T-helper 2 cell (primary cell): ENCODE measurements around the gene PMS2.
"Not testable (repeated sequence)": the region's sequence is repeated elsewhere in the genome, so short reads cannot be mapped to it uniquely, and the experiment has no call there.

ENCODE experiments used
- DNase-seq, 5 experiments: peaks; one replicate each; pipeline versions ENCODE4 v3.0.0 to v3.0.0-alpha.2; 2012 to 2022

Gene PMS2

DNA sequence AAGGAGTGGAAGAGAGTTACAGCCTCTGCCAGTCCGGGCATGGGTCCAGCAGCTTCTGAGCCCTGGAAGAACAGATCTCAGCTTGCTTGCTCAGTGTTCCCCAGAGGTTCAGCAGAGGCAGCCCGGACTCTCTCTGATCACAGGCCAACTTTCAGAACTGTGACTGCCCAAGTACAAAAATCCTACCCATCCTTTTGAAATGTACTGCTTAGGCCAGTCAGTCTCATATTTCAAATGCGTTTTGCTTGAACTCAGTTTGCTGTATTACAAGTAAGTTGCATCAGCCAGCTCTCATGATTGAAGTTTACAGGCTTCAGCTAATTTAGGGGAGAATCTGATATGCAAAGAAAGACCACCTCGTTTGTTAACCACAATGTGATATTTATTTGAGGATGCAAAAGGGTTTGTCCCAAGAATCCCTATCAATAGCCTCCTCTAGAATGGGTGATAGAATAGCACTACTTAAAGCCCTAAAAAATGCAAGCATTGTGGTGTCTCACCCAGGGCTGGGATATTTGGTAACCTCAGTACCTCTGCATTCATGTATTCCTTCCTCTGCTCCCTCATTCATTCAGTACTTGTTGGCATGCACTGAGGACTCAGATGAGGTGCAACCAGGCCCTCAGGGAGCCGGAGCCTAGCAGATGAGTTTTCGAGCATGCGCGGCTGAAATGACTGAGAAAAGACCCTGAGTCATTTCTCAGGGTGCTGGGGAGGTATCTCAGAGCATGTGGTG, 7.2 kb upstream of the PMS2 start:
- DNase-seq: peak in 1 of 5 experiments; percentile 57

DNA sequence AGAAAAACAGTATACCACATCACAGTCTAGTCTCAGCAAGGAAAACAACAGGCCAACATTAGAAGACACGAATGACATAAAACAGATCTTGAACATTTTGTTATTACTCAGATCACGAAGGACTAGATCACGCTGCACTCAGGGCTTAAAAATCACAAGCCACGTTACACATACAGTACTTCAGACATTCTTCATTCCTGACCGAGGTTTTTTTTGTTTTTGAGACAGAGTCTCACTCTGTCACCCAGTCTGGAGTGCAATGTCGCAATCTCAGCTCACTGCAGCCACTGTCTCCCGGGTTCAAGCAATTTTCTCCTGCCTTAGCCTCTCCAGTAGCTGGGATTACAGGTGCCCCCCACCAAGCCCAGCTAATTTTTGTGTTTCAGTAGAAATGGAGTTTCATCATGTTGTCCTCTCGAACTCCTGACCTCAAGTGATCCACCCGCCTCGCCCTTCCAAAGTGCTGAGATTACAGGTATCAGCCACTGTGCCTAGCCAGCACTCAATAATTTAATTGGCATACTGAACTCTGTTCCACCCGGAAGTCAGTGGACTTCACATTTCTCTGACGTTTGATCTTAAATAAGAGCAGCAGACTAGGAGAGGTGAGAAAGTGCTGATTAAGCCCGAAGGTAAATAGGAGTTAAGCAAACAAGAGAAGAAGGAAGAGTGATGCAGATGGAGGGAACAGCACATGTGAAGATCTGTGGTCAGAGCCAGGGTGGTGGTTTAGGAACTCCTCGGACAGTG, 3.7 kb upstream of the PMS2 start:
- peak in 1 of 5 experiments; percentile 60 for DNase-seq

DNA sequence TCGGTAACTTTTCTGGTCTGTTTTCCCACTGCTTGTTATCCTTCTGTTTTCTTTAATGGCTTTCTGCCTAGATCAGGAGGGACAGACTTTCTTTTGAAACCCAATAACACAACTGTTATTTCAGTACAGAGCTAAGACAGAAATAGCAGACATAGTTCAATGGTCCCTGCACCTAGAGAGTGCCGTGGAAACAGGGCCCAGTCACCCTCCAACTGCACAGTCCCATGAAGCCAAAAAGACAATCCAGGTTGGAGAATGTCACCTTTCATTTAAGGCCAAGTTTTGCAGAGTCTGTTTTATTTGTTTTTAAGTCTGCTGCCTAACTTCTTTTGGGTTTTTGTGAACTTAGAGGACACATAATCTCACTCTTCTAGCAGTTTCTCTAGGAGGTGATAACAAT, 2.7 kb upstream of the PMS2 start:
- DNase-seq: no peak

DNA sequence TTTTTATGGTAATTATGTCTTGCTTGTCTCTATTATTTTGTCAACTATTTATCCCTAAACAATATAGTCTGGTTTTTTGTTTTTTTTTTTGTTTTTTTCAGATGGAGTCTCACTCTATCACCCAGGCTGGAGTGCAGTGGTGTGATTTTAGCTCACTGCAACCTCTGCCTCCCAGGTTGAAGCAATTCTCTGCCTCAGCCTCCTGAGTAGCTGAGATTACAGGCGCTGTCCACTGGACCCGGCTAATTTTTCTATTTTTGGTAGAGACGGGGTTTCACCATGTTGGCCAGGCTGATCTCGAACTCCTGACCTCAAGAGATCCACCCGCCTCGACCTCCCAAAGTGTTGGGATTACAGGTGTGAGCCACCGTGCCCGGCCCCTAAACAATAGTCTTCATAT, 1.5 kb upstream of the PMS2 start:
- DNase-seq: not testable (repeated sequence)

DNA sequence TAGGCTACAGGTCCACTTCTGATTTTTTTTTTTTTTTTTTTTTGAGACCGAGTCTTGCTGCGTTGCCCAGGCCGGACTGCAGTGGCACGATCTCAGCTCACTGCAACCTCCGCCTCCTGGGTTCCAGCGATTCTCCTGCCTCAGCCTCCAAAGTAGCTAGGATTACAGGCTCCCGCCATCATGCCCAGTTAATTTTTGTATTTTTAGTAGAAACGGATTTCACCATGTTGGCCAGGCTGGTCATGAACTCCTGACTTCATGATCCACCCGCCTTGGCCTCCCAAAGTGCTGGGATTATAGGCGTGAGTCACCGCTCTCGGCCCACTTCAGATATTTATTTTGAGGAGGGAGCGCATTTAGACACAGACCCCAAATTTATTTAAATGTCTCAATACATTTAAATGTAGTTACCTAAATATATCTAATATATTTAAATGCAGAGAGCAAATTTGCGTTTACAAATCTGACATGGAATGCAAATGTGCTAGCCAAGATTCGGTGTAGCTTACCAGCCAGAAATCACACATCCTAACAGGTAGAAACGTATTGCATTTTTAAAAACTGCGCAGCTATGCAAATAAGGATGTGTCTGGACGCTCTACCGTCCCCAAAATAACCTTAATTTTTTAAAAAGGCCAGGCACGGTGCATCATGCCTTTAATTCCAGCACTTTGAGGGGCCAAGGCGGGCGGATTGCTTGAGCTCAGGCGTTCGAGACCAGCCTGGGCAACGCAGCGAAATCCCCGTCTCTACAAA, 836 bp downstream of the PMS2 start:
- not testable (repeated sequence) for DNase-seq

DNA sequence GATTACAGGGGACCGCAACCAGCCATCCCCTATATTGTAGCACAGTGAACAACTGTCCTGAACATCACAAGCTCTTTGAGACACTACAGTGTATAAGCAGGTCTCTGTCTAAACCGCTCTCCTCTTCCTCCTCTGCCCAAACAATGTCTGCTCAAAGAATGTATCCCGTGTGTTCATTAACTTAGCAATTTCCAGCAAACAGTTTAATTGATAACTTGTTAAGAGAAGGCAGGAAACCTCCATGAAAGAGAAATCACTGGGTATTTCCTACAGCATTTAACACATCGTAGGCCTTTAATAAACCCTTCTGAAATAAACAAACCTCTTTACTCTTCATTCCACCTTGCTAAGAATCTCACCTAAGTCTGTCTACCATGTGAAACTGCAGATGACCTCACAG, 1.5 kb downstream of the PMS2 start:
- no peak for DNase-seq

DNA sequence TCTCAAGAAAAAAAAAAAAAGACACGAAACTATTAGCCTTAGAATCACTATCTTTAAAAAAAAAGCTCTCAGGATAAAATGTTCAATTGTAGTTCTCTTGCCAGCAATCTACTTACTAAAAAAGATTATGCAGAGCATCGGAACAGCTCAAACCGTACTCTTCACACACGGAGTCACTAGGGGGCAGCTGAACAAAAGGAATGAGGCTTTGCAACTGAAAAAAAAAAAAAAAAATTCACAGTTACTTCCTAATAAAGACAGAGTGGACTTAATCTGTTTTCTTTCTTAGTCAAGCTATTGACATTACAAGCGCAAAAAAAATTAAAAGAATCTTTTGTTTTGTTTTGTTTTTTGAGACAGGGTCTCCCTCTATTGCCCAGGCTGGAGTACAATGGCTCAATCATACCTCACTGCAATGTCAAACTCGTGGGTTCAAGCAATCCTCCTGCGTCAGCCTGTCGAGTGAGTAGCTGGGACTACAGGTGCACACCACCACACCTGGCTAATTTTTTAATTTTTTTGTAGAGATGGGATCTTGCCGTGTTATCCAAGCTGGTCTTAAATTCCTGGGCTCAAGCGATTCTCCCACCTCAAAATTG, 11.5 kb downstream of the PMS2 start:
- DNase-seq: peak in 3 of 5 experiments; percentile 26 to 67 (median 29)

DNA sequence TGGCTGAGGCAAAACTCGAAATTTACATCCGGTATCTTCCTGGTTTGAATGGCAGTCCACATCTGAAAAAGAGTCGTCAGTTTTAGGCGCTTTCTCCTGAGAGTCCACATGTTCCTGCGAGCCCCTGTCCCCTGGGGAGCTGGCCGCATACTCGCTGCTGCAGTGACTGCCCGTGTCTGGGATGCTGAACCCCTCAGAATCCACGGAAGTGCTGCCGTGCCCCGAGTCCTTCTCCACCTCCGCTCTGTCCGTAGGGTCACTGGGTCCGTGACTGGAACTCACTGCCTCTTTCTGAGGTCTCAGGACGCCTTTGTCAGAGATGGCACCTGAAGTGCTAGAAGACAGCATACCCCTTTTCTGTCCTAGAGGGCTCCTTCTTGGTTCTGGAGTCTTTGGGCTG, 21.8 kb downstream of the PMS2 start:
- not testable (repeated sequence) for DNase-seq

DNA sequence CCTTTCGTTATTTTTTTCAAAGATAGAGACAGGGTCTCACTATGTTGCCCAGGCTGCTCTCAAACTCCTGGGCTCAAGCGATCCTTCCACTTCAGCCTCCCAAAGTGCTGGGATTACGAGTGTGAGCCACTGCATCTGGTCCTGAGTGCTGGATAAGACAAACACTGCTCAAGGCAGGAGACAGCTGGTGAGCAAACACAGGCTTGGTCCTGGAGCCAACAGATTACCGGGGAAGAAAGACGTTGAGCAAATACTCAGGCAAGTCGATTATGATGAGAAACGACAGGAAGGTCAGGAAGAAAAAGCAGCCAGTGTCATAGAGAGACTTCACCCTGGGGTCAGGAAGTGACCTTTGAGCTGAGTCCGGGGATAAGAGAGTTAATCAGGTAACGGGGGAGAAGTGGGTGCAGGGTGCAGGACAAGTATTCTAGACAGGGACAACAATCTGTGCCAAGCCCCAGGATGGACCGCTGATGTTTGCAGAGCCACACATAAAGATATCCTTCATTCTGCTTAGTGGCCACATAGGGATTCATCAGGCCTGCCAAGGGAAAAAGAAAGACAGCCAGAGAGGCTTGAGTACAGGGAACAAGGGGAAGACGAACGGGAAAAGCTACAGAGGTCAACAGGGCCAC, 29.1 kb downstream of the PMS2 start:
- not testable (repeated sequence) for DNase-seq

DNA sequence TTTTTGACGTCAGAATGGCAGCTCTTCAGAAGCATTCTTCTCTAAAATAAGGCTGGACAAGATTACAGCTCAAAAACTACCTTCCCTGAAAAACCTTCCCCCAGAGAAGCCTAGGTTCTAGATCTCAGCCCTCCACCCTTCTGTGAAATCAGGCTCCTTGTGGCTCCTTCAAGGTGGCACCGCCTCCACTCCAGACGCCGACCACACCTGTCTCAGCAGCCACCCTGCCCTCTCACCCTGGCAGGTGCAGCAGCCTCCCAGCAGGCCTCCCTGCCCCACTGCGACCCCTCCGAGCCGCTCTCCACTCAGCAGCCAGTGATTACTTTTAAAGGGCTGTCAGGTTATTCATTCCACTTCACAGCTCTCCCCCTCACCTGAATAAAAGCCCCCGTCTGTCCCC, 35.3 kb downstream of the PMS2 start:
- not testable (repeated sequence) for DNase-seq

DNA sequence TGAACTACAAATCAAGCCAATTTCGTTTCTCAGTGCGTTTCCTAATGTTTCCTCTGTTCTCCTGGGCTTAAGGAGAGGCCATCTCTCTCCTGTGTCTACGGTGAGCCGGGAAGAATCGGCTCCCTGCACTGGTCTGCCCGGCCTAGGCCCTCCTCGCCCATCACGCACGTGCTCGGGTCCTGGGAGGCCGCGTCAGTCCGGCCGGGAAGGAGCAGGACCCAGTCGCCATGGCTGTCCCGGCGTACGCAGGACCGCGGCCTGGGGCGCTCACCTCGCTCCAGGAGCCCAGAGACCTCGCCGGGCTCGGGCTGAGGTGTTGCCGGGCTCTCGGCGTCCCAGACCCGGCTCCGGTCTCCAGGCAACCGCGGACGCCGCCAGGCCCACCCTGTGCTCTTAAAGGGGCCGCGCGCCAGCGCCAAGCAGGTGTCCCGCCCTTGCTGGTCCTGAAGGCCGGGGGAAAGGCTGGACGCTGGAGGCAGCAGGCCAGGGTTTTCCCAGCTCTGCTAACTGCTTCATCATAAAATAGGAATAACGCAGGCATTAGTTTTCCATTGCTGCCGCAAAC, 38.4 kb downstream of the PMS2 start, which contains the start of gene RSPH10B:
Gene RSPH10B, minus strand, starts transcription at position 343 of the 565 bp plus-strand sequence. CDS start 3,573 bp downstream, outside the sequence.
- DNase-seq: not testable (repeated sequence)

DNA sequence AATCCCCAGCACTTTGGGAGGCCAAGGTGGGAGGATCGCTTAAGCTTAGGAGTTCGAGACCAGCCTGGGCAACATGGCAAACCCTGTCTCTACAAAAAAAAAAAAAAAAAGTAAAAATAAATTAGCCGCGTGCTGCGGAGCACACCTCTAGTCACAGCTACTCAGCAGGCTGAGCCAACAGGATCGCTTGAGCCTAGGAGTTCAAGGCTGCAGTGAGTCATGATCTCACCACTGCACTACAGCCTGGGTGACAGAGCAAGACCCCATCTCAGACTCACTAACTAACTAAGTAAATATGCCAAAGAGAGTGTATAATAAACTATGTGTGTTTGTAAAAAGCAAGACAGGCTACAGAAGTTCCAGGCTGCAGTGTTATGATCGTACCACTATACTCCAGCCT, 45.0 kb downstream of the PMS2 start:
- not testable (repeated sequence) for DNase-seq

DNA sequence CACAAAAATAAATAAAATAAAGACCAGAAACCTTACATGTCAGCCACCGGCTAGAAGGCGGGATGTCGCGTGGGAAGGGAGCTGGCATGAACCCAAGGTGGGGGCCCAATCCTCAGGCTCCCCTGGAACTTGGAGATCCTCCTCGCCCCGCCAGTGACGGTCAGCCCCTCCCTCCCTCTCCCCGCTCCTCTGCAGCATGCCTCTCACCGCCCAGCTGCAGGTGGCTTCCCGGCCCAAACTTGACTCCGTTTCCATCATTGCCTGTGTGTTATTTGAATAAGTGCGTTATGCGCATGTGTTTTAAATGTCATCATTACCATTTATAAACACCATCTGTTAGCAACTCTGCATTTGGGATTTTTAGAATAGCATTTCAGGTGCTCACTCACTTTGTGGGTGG, 45.6 kb downstream of the PMS2 start:
- DNase-seq: not testable (repeated sequence)

DNA sequence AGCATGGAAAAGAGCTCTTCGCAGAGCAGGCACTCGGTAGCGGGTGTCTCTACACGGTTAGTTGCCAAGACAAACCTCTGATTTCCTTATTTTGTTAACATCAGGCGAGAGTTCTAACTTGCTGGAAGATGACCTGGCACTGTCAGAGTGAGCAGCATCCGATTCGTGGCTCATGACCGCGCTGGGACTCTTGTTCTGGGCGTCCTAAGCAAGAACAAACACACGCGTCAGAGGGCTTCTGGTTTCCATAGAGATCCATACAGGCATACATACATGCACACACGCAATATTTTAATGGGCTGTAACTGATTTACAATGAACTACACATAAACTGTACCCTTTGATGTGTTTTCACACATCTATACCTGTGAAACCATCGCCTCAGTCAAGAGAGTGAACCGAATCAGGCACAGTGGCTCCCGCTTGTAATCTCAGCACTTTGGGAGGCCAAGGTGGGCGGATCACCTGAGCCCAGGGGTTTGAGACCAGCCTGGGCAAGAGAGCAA, 73.9 kb downstream of the PMS2 start:
- DNase-seq: not testable (repeated sequence)

DNA sequence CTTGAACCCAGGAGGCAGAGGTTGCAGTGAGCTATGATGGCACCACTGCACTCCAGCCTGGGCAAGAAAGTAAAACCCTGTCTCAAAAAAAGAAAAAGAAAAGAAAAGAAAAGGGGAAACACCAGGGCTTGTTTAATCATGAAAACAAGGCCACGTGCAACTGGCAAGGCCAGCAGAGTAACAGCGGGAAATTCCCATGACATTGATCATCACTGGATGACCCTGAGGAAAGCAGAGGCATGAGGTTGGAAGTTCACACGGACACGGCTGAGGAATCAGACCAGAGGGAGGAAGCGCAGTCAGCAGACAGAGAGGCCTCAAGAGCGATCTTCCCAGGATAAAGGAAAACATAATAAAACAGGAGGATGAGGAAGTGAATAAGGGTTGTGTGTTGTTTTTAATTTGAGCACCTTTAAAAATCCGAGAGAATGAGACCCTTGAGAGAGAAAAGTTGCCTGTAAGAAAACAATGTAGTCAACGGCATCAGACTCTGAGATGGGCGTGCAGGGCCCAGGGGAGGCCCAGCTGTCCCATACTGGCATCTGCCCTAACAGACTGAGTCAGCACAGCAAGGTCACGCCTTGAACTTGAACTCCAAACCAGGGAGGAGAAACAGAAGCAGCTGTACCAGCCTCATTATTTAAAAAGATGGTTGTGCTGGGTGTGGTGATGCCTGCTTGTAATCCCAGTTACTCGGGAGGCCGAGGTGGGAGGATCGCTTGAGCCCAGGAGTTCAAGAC, 76.8 kb downstream of the PMS2 start:
- not testable (repeated sequence) for DNase-seq

DNA sequence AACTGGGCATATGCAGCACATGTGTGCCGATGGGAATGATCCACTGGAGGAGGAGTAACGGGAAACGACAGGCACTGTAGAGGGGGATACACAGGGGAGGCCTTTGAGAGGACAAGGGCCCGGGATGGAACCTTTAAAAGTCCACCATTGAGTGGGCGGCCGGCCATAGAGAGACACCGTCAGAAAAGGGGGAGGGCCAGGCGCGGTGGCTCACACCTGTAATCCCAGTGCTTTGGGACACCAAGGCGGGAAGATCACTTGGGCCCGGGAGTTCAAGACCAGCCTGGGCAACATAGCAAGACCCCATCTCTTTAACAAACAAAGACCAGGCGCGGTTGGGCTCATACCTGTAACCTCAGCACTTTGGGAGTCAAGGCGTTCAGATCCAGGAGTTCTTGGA, 77.6 kb downstream of the PMS2 start:
- not testable (repeated sequence) for DNase-seq

DNA sequence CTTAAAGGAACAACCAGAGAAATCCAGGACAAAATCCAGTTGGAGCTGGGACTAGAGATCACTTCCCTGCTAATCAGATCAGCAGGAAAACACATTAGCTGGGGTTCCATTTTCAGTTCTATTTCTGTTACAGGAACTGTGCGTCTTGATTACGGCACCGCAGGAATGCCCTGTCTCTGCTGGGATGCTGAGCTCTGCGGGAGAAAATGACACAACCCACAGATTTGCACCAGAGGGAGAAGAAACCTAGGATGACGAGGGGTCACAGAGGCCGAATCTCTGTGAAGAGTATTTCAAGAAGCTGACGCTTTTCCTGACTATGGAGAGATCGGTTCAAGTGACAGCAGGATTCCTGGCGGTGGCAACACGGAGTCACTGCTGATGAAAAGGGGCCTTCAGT, 78.6 kb downstream of the PMS2 start:
- not testable (repeated sequence) for DNase-seq

DNA sequence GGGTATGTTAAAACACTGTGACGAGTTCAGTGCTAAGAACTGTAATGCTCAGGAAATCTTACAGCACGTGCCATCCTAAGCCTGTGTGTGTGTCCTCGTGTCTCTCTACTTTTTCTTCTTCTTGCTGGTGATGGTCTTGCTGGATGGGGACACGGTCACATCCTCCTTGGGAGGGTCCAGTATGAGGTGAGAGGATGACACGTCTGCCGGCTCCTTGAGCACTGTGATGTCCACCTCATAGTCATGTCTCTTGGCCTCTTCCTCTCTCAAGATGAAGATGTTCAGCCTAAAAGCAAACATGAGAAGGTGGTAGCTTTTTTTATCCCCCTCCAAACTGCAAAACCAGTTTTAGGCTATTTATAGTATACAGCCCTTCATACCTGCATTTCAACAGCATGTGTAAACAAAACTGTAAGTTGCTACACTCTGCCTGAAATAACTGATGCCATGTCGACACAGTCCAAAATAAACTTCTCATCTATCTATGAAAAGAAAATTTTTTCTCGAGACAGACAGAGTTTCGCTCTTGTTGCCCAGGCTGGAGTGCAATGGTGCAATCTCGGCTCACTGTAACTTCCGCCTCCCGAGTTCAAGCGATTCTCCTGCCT, 82.5 kb downstream of the PMS2 start:
- DNase-seq: not testable (repeated sequence)

DNA sequence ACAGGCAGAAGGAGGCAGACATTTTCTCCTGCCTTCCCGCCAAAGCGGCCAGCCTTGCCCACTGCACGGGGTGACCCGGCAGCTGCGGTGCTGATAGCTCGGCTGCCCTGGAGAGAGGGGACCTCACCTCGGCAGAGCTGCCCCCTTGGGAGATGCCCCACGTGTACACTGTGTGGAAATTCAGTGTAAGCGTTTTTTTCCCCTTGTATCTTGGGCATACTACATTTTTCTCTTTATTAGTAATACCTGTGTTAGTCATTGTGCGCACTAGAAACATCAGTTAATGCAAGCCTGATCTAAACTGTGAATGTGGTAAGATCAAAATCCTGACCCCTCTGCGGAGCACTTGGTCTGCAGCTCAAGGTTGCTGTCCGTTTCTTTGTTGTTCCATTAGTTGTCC, 84.2 kb downstream of the PMS2 start:
- DNase-seq: not testable (repeated sequence)

DNA sequence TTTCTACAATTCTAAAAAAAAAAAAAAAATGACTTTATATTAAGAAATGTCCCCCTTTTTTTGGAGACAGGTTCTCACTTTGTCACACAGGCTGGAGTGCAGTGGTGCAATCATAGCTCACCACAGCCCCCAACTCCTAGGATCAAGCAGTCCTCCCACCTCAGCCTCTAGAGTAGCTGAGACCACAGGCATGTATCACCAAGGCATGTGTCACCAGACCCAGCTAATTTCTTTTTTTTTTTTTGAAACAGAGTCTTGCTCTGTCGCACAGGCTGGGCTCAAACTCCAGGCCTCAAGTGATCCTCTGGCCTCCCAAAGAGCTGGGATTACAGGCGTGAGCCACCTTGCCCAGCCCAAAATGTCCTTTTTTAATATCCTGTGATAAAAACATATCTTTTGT, 84.7 kb downstream of the PMS2 start:
- DNase-seq: not testable (repeated sequence)
